H1 (cell line): ENCODE measurements around the gene RBM18. TPM values are rescaled to one million over a fixed set of nuclear protein-coding genes. Genes with fewer than 3 reads are reported as not detected.

ENCODE experiments used
- BCL11A ChIP-seq, 2 experiments: IDR thresholded peaks; one replicate each; pipeline ENCODE4 v1.6.1; 2011; ENCODE audit warnings: low read depth in 2 of 2, low read length in 2 of 2, mild to moderate bottlenecking in 2 of 2
- CHD7 ChIP-seq: fragments of 300-600 bp; sonication (generic); IDR thresholded peaks from 2 replicates; pipeline ENCODE4 v1.7.1; 2012; ENCODE audit warnings: low read length, moderate library complexity, mild to moderate bottlenecking, inconsistent platforms; ENCODE audit not compliant: insufficient replicate concordance
- polyA plus RNA-seq, 7 experiments: library from polyadenylated mRNA; depleted of rRNA in 3 of 7; stranded (reverse) in 5 of 7; unstranded in 2 of 7; fragments of >200 nt in 5 of 7; fragments of 200-250 nt in 2 of 7; gene quantifications; 1 replicate in 5 of 7; 2 replicates in 1 of 7; 4 replicates in 1 of 7; pipeline versions ENCODE4 v1.2.1 to v1.2.3, GENCODE V29; 2011 to 2013; ENCODE audit warnings: missing spikeins in 2 of 7, mixed read lengths in 2 of 7
- total RNA-seq: library from RNA; stranded (reverse); fragmentation: NEBNext Ultra II Directional; extraction: Animal tissue kit (Norgen Biotek cat#: 25700); gene quantifications from 2 replicates; pipeline ENCODE4 v1.2.1, GENCODE V29; 2021

Gene RBM18
- total and polyA plus RNA-seq, 2 of the 8 experiments (the other 6 are each of a cell fraction or from before 2014, with no cell fraction given), result 5.9 to 14.3 TPM

GRCh38 chr9:122192914-122193525 is 71.6 kb downstream of the RBM18 start (continued):
- TF ChIP-seq BCL11A (IDR thresholded peaks at IDR 0.05; ENCODE audit: low read depth in 2 of 2, low read length in 2 of 2) (no peak), CHD7 (no peak)
